Dermis blood vessel endothelial cell (primary cell): Measurements from ENCODE around the gene KISS1R. TPM values are rescaled to one million over a fixed set of nuclear protein-coding genes. Genes with fewer than 3 reads are reported as not detected.
"Not testable (repeated sequence)": the region's sequence is repeated elsewhere in the genome, so short reads cannot be mapped to it uniquely, and the experiment has no call there.

Source experiments
- DNase-seq: peaks from one replicate; pipeline ENCODE4 v3.0.0; 2010
- total RNA-seq: library from RNA; depleted of rRNA; stranded (reverse); fragments of >200 nt; gene quantifications from 2 replicates; pipeline ENCODE4 v1.2.3, GENCODE V29; 2014

Gene KISS1R
- total RNA-seq, 1 donor from 2014 or later: not detected

GRCh38 chr19:882871-883497 lies 34.1 kb upstream of the KISS1R start:
- no peak for DNase-seq

- DNase-seq: no peak
Measured at GRCh38 chr19:883661-884211, 33.4 kb upstream of the KISS1R start.

- no peak for DNase-seq
Measured at GRCh38 chr19:884420-885211, 32.5 kb upstream of the KISS1R start.

GRCh38 chr19:885536-886224 lies 31.5 kb upstream of the KISS1R start:
- no peak for DNase-seq

- DNase-seq: peak; percentile 42
Measured at GRCh38 chr19:887072-887471, 30.1 kb upstream of the KISS1R start.

GRCh38 chr19:887599-887998 lies 29.5 kb upstream of the KISS1R start:
- no peak for DNase-seq

- DNase-seq: no peak
Measured at GRCh38 chr19:888581-889385, 28.4 kb upstream of the KISS1R start.

- no peak for DNase-seq
Measured at GRCh38 chr19:889662-890295, 27.4 kb upstream of the KISS1R start.

- no peak for DNase-seq
Measured at GRCh38 chr19:890831-891230, 26.3 kb upstream of the KISS1R start.

GRCh38 chr19:891421-892200 lies 25.5 kb upstream of the KISS1R start:
- DNase-seq: not testable (repeated sequence)

GRCh38 chr19:892243-892893 lies 24.8 kb upstream of the KISS1R start:
- no peak for DNase-seq

- DNase-seq: peak; percentile 94
Measured at GRCh38 chr19:892894-893689, 24.0 kb upstream of the KISS1R start, which contains the start of the genes MED16 and RNU6-9. Gene MED16, minus strand, starts transcription at chr19:893187. Its CDS starts 2,056 bp downstream, at chr19:891131. Gene RNU6-9, plus strand, starts transcription at chr19:893484.

GRCh38 chr19:896434-896833 lies 20.7 kb upstream of the KISS1R start:
- DNase-seq: no peak

GRCh38 chr19:896999-897398 lies 20.1 kb upstream of the KISS1R start:
- DNase-seq: no peak

- no peak for DNase-seq
Measured at GRCh38 chr19:897442-898039, 19.6 kb upstream of the KISS1R start.

- no peak for DNase-seq
Measured at GRCh38 chr19:898663-899062, 18.5 kb upstream of the KISS1R start.

GRCh38 chr19:899336-900042 lies 17.6 kb upstream of the KISS1R start:
- DNase-seq: no peak

GRCh38 chr19:900043-900301 lies 17.2 kb upstream of the KISS1R start:
- DNase-seq: no peak
